Thoracic aorta (tissue), 2 donors: Measurements from ENCODE around the gene RIBC1. TPM values are rescaled to one million over a fixed set of nuclear protein-coding genes. Genes with fewer than 3 reads are reported as not detected.
A peak's percentile ranks its signal among the peaks of the same experiment; 100 is the strongest.

ENCODE experiments used
- ATAC-seq: fragments of 150-250 bp; one replicate; pipeline ENCODE4 v1.8.0; 2017; ENCODE audit warnings: low read depth; ENCODE audit not compliant: insufficient number of reproducible peaks, low FRiP score
- DNase-seq: peaks from one replicate; pipeline ENCODE4 v3.0.0-alpha.2; 2020; ENCODE audit warnings: low spot score
- H3K27ac ChIP-seq, 2 donors: fragments of 200-600 bp; sonication (generic); 1 replicate in 1 of 2; 2 replicates in 1 of 2; pipeline ENCODE4 v1.5.1; 2016; ENCODE audit warnings: mild to moderate bottlenecking in 2 of 2, moderate library complexity in 2 of 2
- H3K27me3 ChIP-seq: fragments of 200-600 bp; sonication (generic); replicated peaks from 2 replicates; pipeline ENCODE4 v1.6.0; 2016; ENCODE audit warnings: mild to moderate bottlenecking; ENCODE audit not compliant: insufficient read depth
- H3K36me3 ChIP-seq: fragments of 200-600 bp; sonication (generic); one replicate; pipeline ENCODE4 v1.5.1; 2016
- H3K4me1 ChIP-seq, 2 donors: fragments of 200-600 bp; sonication (generic); 1 replicate in 1 of 2; 2 replicates in 1 of 2; pipeline versions ENCODE4 v1.5.1 to v1.6.0; 2016; ENCODE audit warnings: low read depth in 2 of 2, mild to moderate bottlenecking in 1 of 2; ENCODE audit not compliant: control insufficient read depth in 1 of 2
- H3K4me3 ChIP-seq: fragments of 200-600 bp; sonication (generic); 2 replicates; pipeline ENCODE4 v1.5.1; 2016; ENCODE audit warnings: mild to moderate bottlenecking
- H3K9me3 ChIP-seq: fragments of 200-600 bp; sonication (generic); 2 replicates; pipeline ENCODE4 v1.5.1; 2016
- CTCF ChIP-seq: fragments of 200-600 bp; sonication (generic); IDR thresholded peaks from one replicate; pipeline ENCODE4 v1.5.1; 2019; ENCODE audit warnings: antibody characterized with exemption
- total RNA-seq, 2 donors: library from RNA; depleted of rRNA; stranded (reverse); fragments of >200 nt; gene quantifications; one replicate each; pipeline versions ENCODE4 v1.1.0 to v1.2.3, GENCODE V29; 2016

RIBC1 gene
- total RNA-seq, 2 donors from 2014 or later = not detected

- H3K27me3 ChIP-seq = no peaks in the 10 kb centered on the region
- ATAC-seq (no peak), DNase-seq (peak; percentile 27)
- peaks cover 2 to 9% of the 10 kb centered on the region in 2 donors for H3K4me1 ChIP-seq
- peak overlapping the region; percentile 70 for H3K4me3 ChIP-seq
- H3K9me3 ChIP-seq = no peaks in the 10 kb centered on the region
- no peaks in the 10 kb centered on the region for H3K36me3 ChIP-seq
- TF ChIP-seq CTCF = no peak
- H3K27ac ChIP-seq = peak overlapping the region in 1 of 2 donors; percentile 66
These were observed 19.1 kb downstream of the RIBC1 start for GRCh38 chrX:53441531-53442321.

GRCh38 chrX:53442322-53442631 lies 19.6 kb downstream of the RIBC1 start:
- no peak for DNase-seq
- Histone ChIP-seq H3K4me1 (peaks cover 2 to 9% of the 10 kb centered on the region in 2 donors), H3K9me3 (no peaks in the 10 kb centered on the region), H3K27me3 (no peaks in the 10 kb centered on the region), H3K36me3 (no peaks in the 10 kb centered on the region), H3K27ac (peak overlapping the region in 1 of 2 donors; percentile 66), H3K4me3 (peak overlapping the region; percentile 70)
- TF ChIP-seq CTCF = no peak
- no peak for ATAC-seq

DNA sequence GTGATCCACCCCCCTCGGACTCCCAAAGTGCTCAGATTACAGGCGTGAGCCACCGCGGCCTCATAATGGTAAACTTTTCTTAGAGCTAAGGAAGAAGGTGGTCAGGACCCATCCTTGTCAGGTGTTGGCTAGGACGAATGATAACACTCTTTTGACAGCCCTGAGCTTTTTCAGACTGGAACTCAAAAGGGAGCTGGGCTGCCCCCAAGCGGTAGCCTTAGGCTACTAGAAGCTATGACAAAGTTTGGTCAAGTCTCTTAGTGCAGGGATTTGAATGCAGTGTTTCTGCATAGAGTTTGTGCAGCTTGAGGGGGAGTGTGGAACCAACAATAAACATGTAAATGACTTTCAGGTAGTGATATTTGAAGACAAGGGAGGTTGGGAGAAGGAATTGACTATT lies 23.3 kb downstream of the RIBC1 start:
- no peak overlapping the region for H3K4me3 ChIP-seq
- ATAC-seq (no peak), DNase-seq (no peak)
- no peaks in the 10 kb centered on the region for H3K27me3 ChIP-seq
- no peak for TF ChIP-seq CTCF
- no peaks in the 10 kb centered on the region for H3K36me3 ChIP-seq
- no peaks in the 10 kb centered on the region for H3K9me3 ChIP-seq
- peaks cover 2 to 4% of the 10 kb centered on the region in 2 donors for H3K4me1 ChIP-seq
- H3K27ac ChIP-seq = no peak overlapping the region

DNA sequence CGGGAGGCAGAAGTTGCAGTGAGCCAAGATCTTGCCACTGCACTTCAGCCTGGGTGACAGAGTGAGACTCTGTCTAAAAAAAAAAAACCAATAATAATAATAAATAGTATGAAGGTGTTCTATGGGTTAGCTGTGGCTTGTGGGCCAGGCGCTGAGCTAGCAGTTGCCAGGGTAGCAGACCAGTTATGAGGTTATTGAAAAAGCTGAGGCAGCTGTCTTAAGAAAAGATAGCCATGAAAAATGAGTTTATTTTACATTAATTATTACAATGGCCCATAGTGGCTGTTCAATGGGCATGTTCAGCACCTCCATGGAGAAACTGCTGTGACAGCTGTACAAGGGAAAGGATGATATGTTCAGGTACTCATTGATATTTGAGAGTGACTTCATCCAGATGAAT lies 24.8 kb downstream of the RIBC1 start:
- H3K27me3 ChIP-seq = no peaks in the 10 kb centered on the region
- DNase-seq (no peak), ATAC-seq (no peak)
- H3K9me3 ChIP-seq = no peaks in the 10 kb centered on the region
- no peak overlapping the region for H3K27ac ChIP-seq
- H3K4me3 ChIP-seq = no peak overlapping the region
- H3K36me3 ChIP-seq = no peaks in the 10 kb centered on the region
- no peaks in the 10 kb centered on the region for H3K4me1 ChIP-seq
- TF ChIP-seq CTCF = no peak

GRCh38 chrX:53449632-53450031 lies 27.0 kb downstream of the RIBC1 start:
- Histone ChIP-seq H3K4me1 (no peaks in the 10 kb centered on the region), H3K27ac (no peak overlapping the region), H3K36me3 (no peaks in the 10 kb centered on the region), H3K9me3 (no peaks in the 10 kb centered on the region), H3K27me3 (no peaks in the 10 kb centered on the region), H3K4me3 (no peak overlapping the region)
- no peak for DNase-seq
- no peak for TF ChIP-seq CTCF
- ATAC-seq = no peak
